Measurements from ENCODE around the gene FAM107B.

Gene FAM107B

GRCh38 chr10:14770927-14771326, 3.8 kb downstream of the FAM107B start:
- TF ChIP-seq EGR1 (IDR thresholded peaks at IDR 0.05) (no peak), NFIC (IDR thresholded peaks at IDR 0.05) (no peak), YY1 (IDR thresholded peaks at IDR 0.05; ENCODE audit: low read depth) (no peak), RAD21 (IDR thresholded peaks at IDR 0.05; ENCODE audit: low read depth) (no peak), CEBPB (IDR thresholded peaks at IDR 0.05) (no peak), CREB1 (IDR thresholded peaks at IDR 0.05; ENCODE audit: low read depth) (no peak), TEAD4 (IDR thresholded peaks at IDR 0.05) (no peak), REST (IDR thresholded peaks at IDR 0.05; ENCODE audit: low read depth) (no peak), TAF1 (IDR thresholded peaks at IDR 0.05; ENCODE audit: low read depth) (no peak)
- TF ChIP-seq, protein P1, sequence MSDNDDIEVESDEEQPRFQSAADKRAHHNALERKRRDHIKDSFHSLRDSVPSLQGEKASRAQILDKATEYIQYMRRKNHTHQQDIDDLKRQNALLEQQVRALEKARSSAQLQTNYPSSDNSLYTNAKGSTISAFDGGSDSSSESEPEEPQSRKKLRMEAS (IDR thresholded peaks at IDR 0.05), result no peak

GRCh38 chr10:14761372-14761771, 13.3 kb downstream of the FAM107B start:
- no peak for TF ChIP-seq TCF12 (IDR thresholded peaks at IDR 0.05; ENCODE audit: low read depth)
- TF ChIP-seq REST (IDR thresholded peaks at IDR 0.05; ENCODE audit: low read depth), result no peak
- TF ChIP-seq, protein P2, sequence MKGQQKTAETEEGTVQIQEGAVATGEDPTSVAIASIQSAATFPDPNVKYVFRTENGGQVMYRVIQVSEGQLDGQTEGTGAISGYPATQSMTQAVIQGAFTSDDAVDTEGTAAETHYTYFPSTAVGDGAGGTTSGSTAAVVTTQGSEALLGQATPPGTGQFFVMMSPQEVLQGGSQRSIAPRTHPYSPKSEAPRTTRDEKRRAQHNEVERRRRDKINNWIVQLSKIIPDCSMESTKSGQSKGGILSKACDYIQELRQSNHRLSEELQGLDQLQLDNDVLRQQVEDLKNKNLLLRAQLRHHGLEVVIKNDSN (IDR thresholded peaks at IDR 0.05), result no peak
- TF ChIP-seq EP300 (IDR thresholded peaks at IDR 0.05; ENCODE audit: borderline replicate concordance), result no peak
- TF ChIP-seq FOXM1 (IDR thresholded peaks at IDR 0.05; ENCODE audit: borderline replicate concordance, low read depth), result no peak
- TF ChIP-seq ZBTB7A (IDR thresholded peaks at IDR 0.05; ENCODE audit: low read depth), result no peak
- TF ChIP-seq, protein P1 (IDR thresholded peaks at IDR 0.05), result no peak
- no peak for TF ChIP-seq CREB1 (IDR thresholded peaks at IDR 0.05; ENCODE audit: low read depth)
- TF ChIP-seq YY1 (IDR thresholded peaks at IDR 0.05; ENCODE audit: low read depth), result no peak
- TF ChIP-seq EGR1 (IDR thresholded peaks at IDR 0.05), result no peak
- no peak for TF ChIP-seq TEAD4 (IDR thresholded peaks at IDR 0.05)

DNA sequence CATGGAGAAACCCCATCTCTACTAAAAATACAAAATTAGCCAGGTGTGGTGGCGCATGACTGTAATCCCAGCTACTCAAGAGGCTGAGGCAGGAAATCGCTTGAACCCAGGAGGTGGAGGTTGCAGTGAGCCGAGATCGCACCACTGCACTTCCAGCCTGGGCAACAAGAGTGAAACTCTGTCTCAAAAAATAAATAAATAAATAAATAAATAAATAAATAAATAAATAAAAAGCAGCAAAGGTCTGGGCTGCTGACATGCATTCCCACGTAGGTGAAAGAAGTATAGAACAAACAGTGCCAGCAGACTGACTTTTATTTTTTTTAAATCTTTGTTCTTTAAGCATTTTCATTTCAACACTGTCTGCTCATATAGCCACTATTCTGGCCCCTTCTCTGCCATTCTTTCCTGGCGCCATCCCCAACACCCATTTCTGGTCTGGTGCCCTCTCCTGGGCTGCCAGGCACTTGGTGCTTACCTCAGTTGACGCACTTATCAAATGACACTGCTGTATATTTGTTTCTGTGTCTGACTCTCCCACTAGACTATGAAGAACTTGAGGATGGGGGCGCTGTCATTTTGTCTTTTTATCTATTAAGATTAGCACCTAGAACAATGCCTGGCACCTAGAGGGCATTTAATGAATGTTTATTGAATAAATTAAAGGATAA, 15.6 kb downstream of the FAM107B start:
- TF ChIP-seq REST (IDR thresholded peaks at IDR 0.05; ENCODE audit: low read depth), result no peak
- TF ChIP-seq EGR1 (IDR thresholded peaks at IDR 0.05), result no peak
- TF ChIP-seq ZBTB7A (IDR thresholded peaks at IDR 0.05; ENCODE audit: low read depth), result no peak
- TF ChIP-seq, protein P1 (IDR thresholded peaks at IDR 0.05), result no peak

- TF ChIP-seq EP300 (IDR thresholded peaks at IDR 0.05; ENCODE audit: borderline replicate concordance) (no peak), TCF12 (IDR thresholded peaks at IDR 0.05; ENCODE audit: low read depth) (no peak), CREB1 (IDR thresholded peaks at IDR 0.05; ENCODE audit: low read depth) (no peak), REST (IDR thresholded peaks at IDR 0.05; ENCODE audit: low read depth) (no peak), RAD21 (IDR thresholded peaks at IDR 0.05; ENCODE audit: low read depth) (no peak), NFIC (IDR thresholded peaks at IDR 0.05) (no peak), EGR1 (IDR thresholded peaks at IDR 0.05) (no peak), CEBPB (IDR thresholded peaks at IDR 0.05) (no peak), YY1 (IDR thresholded peaks at IDR 0.05; ENCODE audit: low read depth) (no peak), TEAD4 (IDR thresholded peaks at IDR 0.05) (no peak), FOXM1 (IDR thresholded peaks at IDR 0.05; ENCODE audit: borderline replicate concordance, low read depth) (no peak), ZBTB7A (IDR thresholded peaks at IDR 0.05; ENCODE audit: low read depth) (no peak), TAF1 (IDR thresholded peaks at IDR 0.05; ENCODE audit: low read depth) (no peak)
- TF ChIP-seq, protein P2 (IDR thresholded peaks at IDR 0.05), result no peak
- TF ChIP-seq, protein P1 (IDR thresholded peaks at IDR 0.05), result no peak
These were observed 16.2 kb downstream of the FAM107B start for GRCh38 chr10:14758451-14758850.
